Mesenchymal stem cell (in vitro differentiated cells and primary cell): ENCODE measurements around the gene DNAI4.

Source experiments
- DNase-seq: peaks from one replicate; pipeline ENCODE4 v3.0.0-alpha.2; 2013
- H2AFZ ChIP-seq: one replicate; pipeline ENCODE4 v1.6.1; 2013; ENCODE audit warnings: low read depth, mild to moderate bottlenecking, control low read depth, inconsistent platforms, low read length, moderate library complexity
- H2AK5ac ChIP-seq: 2 replicates; pipeline ENCODE4 v1.6.1; 2013; ENCODE audit warnings: low read length, moderate library complexity, mild to moderate bottlenecking, inconsistent platforms; ENCODE audit not compliant: severe bottlenecking
- H2BK120ac ChIP-seq: one replicate; pipeline ENCODE4 v1.6.1; 2013; ENCODE audit warnings: low read depth, mild to moderate bottlenecking, inconsistent platforms, low read length, moderate library complexity
- H2BK12ac ChIP-seq, 2 experiments: one replicate each; pipeline ENCODE4 v1.6.1; 2013; ENCODE audit warnings: inconsistent platforms in 2 of 2, low read length in 2 of 2, mild to moderate bottlenecking in 2 of 2, moderate library complexity in 2 of 2, control low read depth in 1 of 2
- H2BK15ac ChIP-seq: one replicate; pipeline ENCODE4 v1.6.1; 2013; ENCODE audit warnings: mild to moderate bottlenecking, low read depth, inconsistent platforms; ENCODE audit not compliant: poor library complexity, severe bottlenecking
- H2BK5ac ChIP-seq: 2 replicates; pipeline ENCODE4 v1.6.1; 2013; ENCODE audit warnings: low read depth, mild to moderate bottlenecking, low read length, control low read depth, inconsistent platforms; ENCODE audit not compliant: poor library complexity, severe bottlenecking
- H3K14ac ChIP-seq, 2 experiments: one replicate each; pipeline ENCODE4 v1.6.1; 2013; ENCODE audit warnings: inconsistent platforms in 2 of 2, low read length in 2 of 2, control low read depth in 1 of 2, mild to moderate bottlenecking in 1 of 2, moderate library complexity in 1 of 2
- H3K18ac ChIP-seq, 2 experiments: one replicate each; pipeline ENCODE4 v1.6.1; 2013; ENCODE audit warnings: inconsistent platforms in 2 of 2, low read length in 2 of 2, control low read depth in 1 of 2, low read depth in 1 of 2, mild to moderate bottlenecking in 1 of 2
- H3K23ac ChIP-seq, 2 experiments: one replicate each; pipeline ENCODE4 v1.6.1; 2013; ENCODE audit warnings: inconsistent platforms in 2 of 2, low read length in 2 of 2, mild to moderate bottlenecking in 2 of 2, moderate library complexity in 2 of 2, control low read depth in 1 of 2
- H3K27ac ChIP-seq: 2 replicates; pipeline ENCODE4 v1.5.1; 2013; ENCODE audit warnings: mild to moderate bottlenecking, moderate library complexity, low read length, control low read depth, inconsistent platforms; ENCODE audit not compliant: poor library complexity, severe bottlenecking
- H3K27me3 ChIP-seq, 2 experiments: 2 replicates each; pipeline versions ENCODE4 v1.6.1 to v1.7.0; 2013; ENCODE audit warnings: low read length in 2 of 2, mild to moderate bottlenecking in 2 of 2, moderate library complexity in 2 of 2, control low read depth in 1 of 2, inconsistent platforms in 1 of 2; ENCODE audit not compliant: control insufficient read depth in 1 of 2, insufficient read depth in 1 of 2
- H3K36me3 ChIP-seq, 2 experiments: 2 replicates each; pipeline versions ENCODE4 v1.6.1 to v1.7.0; 2013; ENCODE audit warnings: low read length in 2 of 2, control low read depth in 1 of 2, inconsistent platforms in 1 of 2, low read depth in 1 of 2, mild to moderate bottlenecking in 1 of 2; ENCODE audit not compliant: insufficient read depth in 2 of 2, control insufficient read depth in 1 of 2
- H3K4ac ChIP-seq, 2 experiments: one replicate each; pipeline ENCODE4 v1.6.1; 2013; ENCODE audit warnings: inconsistent platforms in 2 of 2, low read length in 2 of 2, mild to moderate bottlenecking in 2 of 2, moderate library complexity in 2 of 2, control low read depth in 1 of 2, low read depth in 1 of 2
- H3K4me1 ChIP-seq: 2 replicates; pipeline ENCODE4 v1.6.1; 2013; ENCODE audit warnings: low read depth, low read length, control low read depth; ENCODE audit not compliant: control insufficient read depth, insufficient read depth
- H3K4me2 ChIP-seq: 2 replicates; pipeline ENCODE4 v1.6.1; 2013; ENCODE audit warnings: low read length, mild to moderate bottlenecking, inconsistent platforms; ENCODE audit not compliant: poor library complexity, severe bottlenecking
- H3K4me3 ChIP-seq, 2 experiments: 2 replicates each; pipeline versions ENCODE4 v1.5.1 to v1.7.0; 2013; ENCODE audit warnings: low read length in 2 of 2, mild to moderate bottlenecking in 2 of 2, control low read depth in 1 of 2, low read depth in 1 of 2; ENCODE audit not compliant: insufficient read depth in 1 of 2
- H3K79me1 ChIP-seq: replicated peaks from 2 replicates; pipeline ENCODE4 v1.6.1; 2013; ENCODE audit warnings: mild to moderate bottlenecking, control low read depth, low read length, inconsistent platforms; ENCODE audit not compliant: poor library complexity, severe bottlenecking
- H3K9ac ChIP-seq: 2 replicates; pipeline ENCODE4 v1.7.0; 2013; ENCODE audit warnings: mild to moderate bottlenecking, low read length, moderate library complexity
- H3K9me3 ChIP-seq: 2 replicates; pipeline ENCODE4 v1.7.0; 2013; ENCODE audit warnings: mild to moderate bottlenecking, low read length; ENCODE audit not compliant: control insufficient read depth
- H4K8ac ChIP-seq: one replicate; pipeline ENCODE4 v1.6.1; 2013; ENCODE audit warnings: inconsistent platforms, mild to moderate bottlenecking, low read length, moderate library complexity
- H4K91ac ChIP-seq: one replicate; pipeline ENCODE4 v1.6.1; 2013; ENCODE audit warnings: mild to moderate bottlenecking, low read length, inconsistent platforms
- WGBS: methylation state at CpG from one replicate; pipeline ENCODE4 v1.1.7; 2013; ENCODE audit warnings: mixed read lengths; 5-methylcytosine and 5-hydroxymethylcytosine counted together

The DNAI4 gene

GRCh38 chr1:66767626-66768025 is 157.0 kb downstream of the DNAI4 start:
- Histone ChIP-seq H2AFZ (no peak overlapping the region), H3K9ac (no peak overlapping the region), H2BK120ac (no peak overlapping the region), H2AK5ac (no peak overlapping the region), H3K4me3 (no peak overlapping the region), H3K18ac (no peak overlapping the region), H3K27ac (no peak overlapping the region), H2BK12ac (no peak overlapping the region), H3K4me2 (no peak overlapping the region), H3K36me3 (no peaks in the 10 kb centered on the region), H2BK5ac (no peak overlapping the region), H3K14ac (no peak overlapping the region), H2BK15ac (no peak overlapping the region), H4K91ac (no peak overlapping the region), H3K27me3 (no peaks in the 10 kb centered on the region), H3K4me1 (no peaks in the 10 kb centered on the region), H3K23ac (no peak overlapping the region), H3K4ac (no peak overlapping the region), H3K9me3 (no peaks in the 10 kb centered on the region), H3K79me1 (no peaks in the 10 kb centered on the region), H4K8ac (no peak overlapping the region)
- DNase-seq, result no peak

GRCh38 chr1:66764994-66765578 is 159.6 kb downstream of the DNAI4 start:
- no peak overlapping the region for H3K23ac ChIP-seq
- no peaks in the 10 kb centered on the region for H3K36me3 ChIP-seq
- peak overlapping the region; percentile 49 for H3K9ac ChIP-seq
- no peak overlapping the region for H2AFZ ChIP-seq
- H3K4me1 ChIP-seq, result no peaks in the 10 kb centered on the region
- no peak overlapping the region for H2BK15ac ChIP-seq
- no peak overlapping the region for H3K4me3 ChIP-seq
- H3K9me3 ChIP-seq, result no peaks in the 10 kb centered on the region
- no peak overlapping the region for H3K4me2 ChIP-seq
- H4K8ac ChIP-seq, result no peak overlapping the region
- H3K27ac ChIP-seq, result no peak overlapping the region
- no peak overlapping the region for H2BK120ac ChIP-seq
- H4K91ac ChIP-seq, result no peak overlapping the region
- H2BK5ac ChIP-seq, result no peak overlapping the region
- no peak overlapping the region for H2BK12ac ChIP-seq
- H3K4ac ChIP-seq, result no peak overlapping the region
- H3K27me3 ChIP-seq, result no peaks in the 10 kb centered on the region
- H3K79me1 ChIP-seq, result no peaks in the 10 kb centered on the region
- H3K18ac ChIP-seq, result no peak overlapping the region
- peak; percentile 59 for DNase-seq
- no peak overlapping the region for H3K14ac ChIP-seq
- no peak overlapping the region for H2AK5ac ChIP-seq
- WGBS, result no CpG with 5 or more reads among the region's 3 CpGs
